Stimulated activated CD8-positive, alpha-beta memory T cell treated with anti-CD3 and anti-CD28 coated beads, Interleukin-2, amount 100 ng/mL, for 48 hours (primary cell): Measurements from ENCODE around the gene LMO3.
"Not testable (repeated sequence)": the region's sequence is repeated elsewhere in the genome, so short reads cannot be mapped to it uniquely, and the experiment has no call there.

Experiments
- DNase-seq, 2 donors: peaks; one replicate each; pipeline ENCODE4 v3.0.0-alpha.2; 2020; ENCODE audit warnings: low read depth in 2 of 2

Gene LMO3

GRCh38 chr12:16545836-16546235 is 60.1 kb downstream of the LMO3 start:
- no peak for DNase-seq

DNA sequence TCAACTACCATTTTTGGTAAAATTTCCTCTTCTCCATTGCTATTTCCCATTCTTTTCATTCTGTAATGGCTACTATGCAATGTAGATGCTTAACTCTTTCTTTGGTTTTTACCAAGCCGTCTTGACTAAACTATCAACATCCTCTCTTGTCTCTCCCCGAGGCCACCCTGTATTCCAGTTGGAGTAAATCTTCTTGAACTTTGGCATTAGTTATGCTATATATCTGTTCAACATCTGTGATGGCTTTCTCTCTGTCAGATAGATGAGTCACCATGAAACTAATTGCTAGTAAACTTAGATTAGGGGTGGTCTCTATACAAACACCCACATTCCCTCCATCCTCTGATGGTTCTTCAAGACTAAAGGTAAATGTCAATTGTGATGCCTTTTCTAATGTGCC is 63.4 kb downstream of the LMO3 start:
- DNase-seq = no peak

DNA sequence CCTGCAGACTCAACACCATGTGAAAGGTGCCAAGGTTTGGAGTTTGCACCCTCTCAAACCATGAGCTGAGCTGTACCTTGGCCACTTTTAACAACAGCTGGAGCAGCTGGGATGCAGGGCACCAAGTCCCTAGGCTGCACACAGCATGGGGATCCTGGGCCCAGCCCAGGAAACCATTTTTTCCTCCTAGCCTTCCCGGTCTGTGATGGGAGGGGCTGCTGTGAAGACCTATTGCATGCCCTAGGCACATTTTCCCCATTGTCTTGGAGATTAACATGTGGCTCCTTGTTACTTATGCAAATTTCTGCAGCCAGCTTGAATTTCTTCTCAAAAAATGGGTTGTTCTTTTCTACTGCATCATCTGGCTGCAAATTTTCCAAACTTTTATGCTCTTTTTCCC is 68.3 kb downstream of the LMO3 start:
- DNase-seq = not testable (repeated sequence)

DNA sequence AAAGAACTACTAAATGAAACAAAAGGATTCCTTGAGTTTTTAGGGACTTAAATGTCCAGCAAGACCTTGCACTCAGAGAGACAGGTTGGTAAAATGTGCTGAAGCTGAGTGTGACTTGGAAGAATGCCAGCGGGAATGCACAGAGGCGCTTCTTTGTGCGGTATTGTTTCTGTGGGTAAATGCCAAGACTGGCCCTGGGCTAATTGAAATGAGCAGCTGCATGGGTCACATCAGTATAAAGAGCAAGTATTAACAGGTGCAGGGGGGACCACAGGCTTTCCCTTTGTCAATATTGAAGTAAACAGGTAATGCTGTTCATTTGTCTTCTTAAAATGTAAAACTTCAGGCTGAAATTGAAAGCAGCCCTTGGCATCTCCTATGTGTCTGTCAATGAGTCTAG is 74.3 kb downstream of the LMO3 start:
- DNase-seq = no peak

DNA sequence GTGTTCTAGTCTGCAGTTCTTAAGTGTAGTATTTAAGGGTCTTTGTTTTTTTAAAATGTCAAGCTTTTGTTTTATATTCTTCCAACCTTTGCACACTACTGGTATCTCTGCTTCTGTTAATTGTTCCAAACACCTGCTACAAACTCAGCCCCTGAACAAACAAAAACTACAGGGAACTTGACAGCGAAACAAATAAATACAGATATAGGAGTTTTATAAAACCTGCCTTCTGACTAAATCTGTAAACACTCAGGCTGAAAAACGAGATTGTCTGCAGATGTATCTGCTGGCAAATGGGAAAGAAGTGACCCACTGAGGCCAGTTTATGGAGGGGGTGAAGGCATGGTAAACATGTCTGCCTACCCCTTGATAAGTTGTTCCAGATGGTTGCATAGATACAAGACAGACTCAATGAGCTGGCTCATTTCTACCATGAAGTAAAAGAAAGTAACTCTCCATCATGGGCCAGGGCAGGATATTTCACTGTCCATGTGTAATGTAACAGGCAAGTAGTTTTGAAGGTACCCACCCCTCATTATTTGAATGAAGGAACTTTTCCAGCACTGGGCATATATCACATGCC is 75.6 kb downstream of the LMO3 start:
- DNase-seq = no peak

DNA sequence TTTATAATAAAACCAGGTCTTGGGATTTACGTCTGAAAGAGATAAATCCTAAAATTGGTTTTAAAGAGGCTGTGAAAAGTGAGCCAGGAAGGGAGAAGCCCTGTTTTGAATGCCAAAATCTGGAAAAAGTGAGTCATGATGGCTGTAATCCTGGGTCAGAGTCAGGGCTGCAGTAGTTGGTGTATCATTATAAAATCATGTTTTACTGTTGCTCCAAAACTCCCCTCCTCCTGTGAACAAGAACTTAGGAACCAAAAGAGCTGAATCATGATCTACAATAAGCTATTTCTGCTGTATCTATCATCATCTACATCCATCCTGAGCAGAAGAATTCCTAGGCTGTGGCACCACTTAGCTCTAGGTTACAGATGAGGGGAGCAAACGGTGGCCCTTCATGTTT is 79.3 kb downstream of the LMO3 start:
- DNase-seq = no peak

- DNase-seq = no peak
Measured at GRCh38 chr12:16524378-16524777, 81.6 kb downstream of the LMO3 start.

DNA sequence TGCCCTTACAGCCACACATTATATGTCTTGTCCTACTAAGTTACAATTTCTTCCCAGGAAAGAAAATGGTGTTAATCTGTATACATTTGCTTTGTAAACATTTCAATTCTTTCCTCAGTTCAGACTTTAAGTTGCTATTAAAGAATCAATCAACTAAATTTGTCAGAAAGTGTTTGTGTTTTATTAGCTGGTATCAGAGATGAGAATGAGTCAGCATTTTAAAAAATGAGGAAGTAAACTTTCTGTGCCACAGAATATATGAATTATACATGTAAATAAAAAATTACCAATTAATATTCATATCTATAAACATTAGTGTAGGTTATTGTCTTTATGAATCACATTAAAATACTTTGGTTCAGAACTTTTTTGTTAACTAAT is 82.0 kb downstream of the LMO3 start:
- no peak for DNase-seq

DNA sequence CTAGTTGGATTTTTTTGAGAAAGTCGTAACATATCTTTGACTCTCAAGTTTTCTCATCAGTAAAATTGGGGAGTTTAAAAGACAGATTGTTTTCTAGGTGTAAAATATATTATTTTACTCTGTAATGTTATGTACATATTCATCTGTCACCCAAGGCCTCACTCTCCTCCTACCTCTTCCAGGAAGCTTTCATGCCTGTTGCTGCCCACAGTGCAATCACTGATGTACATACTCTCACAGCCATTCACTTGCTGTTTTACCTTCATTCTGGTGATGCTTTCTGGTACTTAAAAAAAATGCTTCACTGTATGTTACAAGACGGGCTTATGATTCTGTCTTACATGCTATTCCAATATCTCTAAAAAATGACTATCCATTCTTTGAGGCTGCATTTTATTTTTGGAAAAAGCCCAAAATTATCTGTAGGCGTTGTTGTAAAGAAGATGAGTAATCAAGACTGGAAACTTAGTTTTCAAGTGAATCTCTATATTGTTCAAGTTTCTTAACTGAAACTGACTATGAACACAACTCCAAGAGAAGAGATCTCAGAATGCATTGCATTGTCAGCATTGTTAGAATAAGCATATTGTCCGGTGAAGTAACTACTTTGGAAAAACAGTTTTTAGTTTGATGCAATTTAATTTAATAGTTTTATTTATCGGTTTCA is 82.5 kb downstream of the LMO3 start:
- no peak for DNase-seq

GRCh38 chr12:16520328-16520727 is 85.6 kb downstream of the LMO3 start:
- DNase-seq = no peak

DNA sequence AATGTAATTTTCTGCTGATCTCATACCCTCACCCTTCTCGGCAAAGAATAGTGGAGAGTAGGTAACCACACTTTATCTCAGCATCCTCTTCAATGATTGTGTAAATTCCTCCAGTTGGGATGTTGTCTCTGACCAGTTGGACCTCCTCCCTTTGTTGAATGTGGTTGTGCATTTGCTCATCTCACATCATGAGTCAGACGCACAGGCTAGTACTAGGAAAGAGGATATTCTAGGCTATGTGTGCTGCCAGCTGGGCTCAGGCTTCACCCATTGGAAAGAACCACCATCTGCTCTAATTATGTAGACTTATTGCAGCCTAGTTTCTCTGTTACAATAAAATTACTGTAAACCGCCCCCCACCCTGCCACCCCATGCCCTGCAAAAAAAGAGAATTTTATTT is 90.3 kb downstream of the LMO3 start:
- no peak for DNase-seq

GRCh38 chr12:16513231-16513630 is 92.7 kb downstream of the LMO3 start:
- no peak for DNase-seq

DNA sequence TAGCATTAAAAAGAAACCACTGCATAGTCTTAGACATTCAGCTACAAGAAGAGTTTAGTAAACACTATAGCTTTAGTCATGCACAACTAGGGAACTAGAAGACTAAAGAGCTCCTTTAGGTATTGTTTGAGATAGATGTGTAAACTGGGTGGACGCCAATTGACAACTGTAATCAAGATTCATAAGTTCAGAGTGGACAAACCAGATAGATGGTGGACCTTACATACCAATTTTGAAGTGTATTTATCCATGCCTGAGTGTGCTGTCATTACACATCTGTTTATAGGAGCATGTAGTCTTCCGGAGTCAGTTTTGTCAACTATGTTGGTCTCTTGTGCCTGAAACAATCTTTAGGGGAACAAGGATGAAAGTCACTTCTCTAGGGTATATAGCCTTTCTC is 96.6 kb downstream of the LMO3 start:
- no peak for DNase-seq

DNA sequence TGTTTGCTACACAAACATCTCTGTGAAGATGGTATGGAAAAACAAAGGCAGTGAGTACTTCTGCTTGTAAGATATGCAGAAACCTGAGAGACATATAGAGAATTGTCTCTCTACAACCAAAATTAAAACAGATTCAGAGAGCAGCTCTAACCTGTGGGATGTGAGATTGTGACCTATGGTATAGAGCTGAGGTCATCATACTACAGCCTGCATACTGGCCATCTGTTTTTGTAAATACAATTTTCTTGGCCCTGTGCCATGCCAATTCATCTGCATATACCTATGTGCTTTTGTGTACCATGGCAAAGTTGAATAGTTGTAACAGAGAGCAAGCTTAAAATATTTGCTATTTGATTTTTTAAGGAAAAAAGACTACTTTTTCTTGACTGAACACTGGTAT is 99.6 kb downstream of the LMO3 start:
- DNase-seq = no peak

DNA sequence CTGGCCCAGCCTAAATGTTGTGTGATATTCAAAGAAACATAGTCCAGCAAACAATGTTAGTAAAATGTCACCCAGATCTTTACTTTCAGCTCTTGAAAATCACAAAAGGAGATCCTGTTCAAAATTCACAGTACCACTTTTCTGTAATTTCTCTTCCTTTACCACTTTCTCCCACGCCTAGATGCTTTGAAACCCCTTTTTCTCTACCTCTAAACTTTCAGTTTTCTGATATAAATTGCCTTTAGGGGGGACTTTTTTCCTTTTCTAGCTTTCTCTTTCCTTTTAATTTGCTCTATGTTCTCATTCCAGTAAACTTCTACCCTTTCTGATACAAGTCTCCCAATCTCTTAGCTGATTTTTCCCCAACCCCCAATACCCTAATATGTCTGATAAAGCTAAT is 101.8 kb downstream of the LMO3 start:
- DNase-seq = no peak

DNA sequence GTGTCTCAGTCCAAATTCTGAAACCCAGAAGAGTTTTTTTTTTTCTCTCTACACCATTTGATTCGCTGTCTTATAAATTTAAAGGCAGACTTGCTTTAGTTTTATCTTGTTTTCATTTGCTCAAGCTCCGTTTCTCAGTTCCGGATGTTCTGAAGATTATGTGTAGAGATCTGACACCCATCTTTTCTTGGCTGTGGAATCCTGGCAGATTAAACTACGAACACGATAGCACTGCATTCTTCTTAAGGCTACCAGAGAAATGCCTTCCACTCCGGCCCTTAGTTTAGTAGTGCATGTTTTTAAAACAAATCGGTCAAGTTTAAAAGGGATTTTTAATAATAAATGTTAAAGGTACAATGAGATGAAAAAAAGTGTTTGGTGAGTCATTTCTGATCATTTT is 106.4 kb downstream of the LMO3 start:
- DNase-seq = no peak
